Vagina (tissue), 2 donors: Measurements from ENCODE around the gene CLSTN1.

Experiments
- POLR2AphosphoS5 ChIP-seq, 2 donors: sonication (generic); formaldehyde crosslinking; IDR thresholded peaks; one replicate each; pipeline ENCODE4 v1.9.0; 2017; ENCODE audit warnings: antibody characterized with exemption in 2 of 2, mild to moderate bottlenecking in 2 of 2, low read depth in 1 of 2; ENCODE audit not compliant: insufficient read depth in 1 of 2
- TF ChIP-seq, protein P1 (sequence below), 3 experiments: fragments of 450-650 bp in 2 of 3; fragments of 200-600 bp in 1 of 3; sonication (generic) in 1 of 3; IDR thresholded peaks; one replicate each; pipeline ENCODE4 v1.5.1; 2017 to 2019; ENCODE audit warnings: antibody characterized with exemption in 3 of 3, mild to moderate bottlenecking in 2 of 3, moderate library complexity in 2 of 3

DNA sequence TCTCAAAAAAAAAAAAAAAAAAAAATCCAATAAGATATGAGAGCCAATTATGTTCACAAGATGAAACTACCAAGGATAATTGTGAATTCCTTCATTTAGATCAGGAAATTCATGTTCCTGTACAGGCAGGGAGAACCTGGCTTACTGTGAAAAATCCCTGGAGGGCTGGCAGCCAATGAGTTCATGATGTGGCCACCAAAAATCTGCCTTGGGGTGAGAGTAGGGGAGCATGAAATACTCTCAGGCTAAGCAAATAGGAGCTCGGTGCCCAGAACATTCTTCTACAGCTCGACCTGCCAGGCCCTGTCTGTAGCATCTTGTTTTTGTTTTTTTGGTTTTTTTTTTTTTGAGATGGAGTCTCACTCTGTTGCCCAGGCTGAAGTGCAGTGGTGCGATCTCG is 122.1 kb downstream of the CLSTN1 start:
- TF ChIP-seq, protein P1, sequence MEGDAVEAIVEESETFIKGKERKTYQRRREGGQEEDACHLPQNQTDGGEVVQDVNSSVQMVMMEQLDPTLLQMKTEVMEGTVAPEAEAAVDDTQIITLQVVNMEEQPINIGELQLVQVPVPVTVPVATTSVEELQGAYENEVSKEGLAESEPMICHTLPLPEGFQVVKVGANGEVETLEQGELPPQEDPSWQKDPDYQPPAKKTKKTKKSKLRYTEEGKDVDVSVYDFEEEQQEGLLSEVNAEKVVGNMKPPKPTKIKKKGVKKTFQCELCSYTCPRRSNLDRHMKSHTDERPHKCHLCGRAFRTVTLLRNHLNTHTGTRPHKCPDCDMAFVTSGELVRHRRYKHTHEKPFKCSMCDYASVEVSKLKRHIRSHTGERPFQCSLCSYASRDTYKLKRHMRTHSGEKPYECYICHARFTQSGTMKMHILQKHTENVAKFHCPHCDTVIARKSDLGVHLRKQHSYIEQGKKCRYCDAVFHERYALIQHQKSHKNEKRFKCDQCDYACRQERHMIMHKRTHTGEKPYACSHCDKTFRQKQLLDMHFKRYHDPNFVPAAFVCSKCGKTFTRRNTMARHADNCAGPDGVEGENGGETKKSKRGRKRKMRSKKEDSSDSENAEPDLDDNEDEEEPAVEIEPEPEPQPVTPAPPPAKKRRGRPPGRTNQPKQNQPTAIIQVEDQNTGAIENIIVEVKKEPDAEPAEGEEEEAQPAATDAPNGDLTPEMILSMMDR (IDR thresholded peaks at IDR 0.05), result no peak
- no peak for TF ChIP-seq POLR2AphosphoS5 (IDR thresholded peaks at IDR 0.05; ENCODE audit: insufficient read depth in 1 of 2, low read depth in 1 of 2)
